HT-29 (cell line): Measurements from ENCODE around the gene CRADD. TPM values are rescaled to one million over a fixed set of nuclear protein-coding genes. Genes with fewer than 3 reads are reported as not detected.

Source experiments
- DNase-seq: peaks from one replicate; pipeline ENCODE4 v3.0.0-alpha.2; 2015; ENCODE audit warnings: low spot score
- total RNA-seq: library from RNA; depleted of rRNA; stranded (reverse); fragments of >200 nt; shearing (Covaris generic); gene quantifications from 2 replicates; pipeline ENCODE4 v1.2.3, GENCODE V29; 2014

Gene CRADD
- total RNA-seq, 1 experiment from 2014 or later = 12.0 TPM

GRCh38 chr12:93895089-93895445, 217.9 kb downstream of the CRADD start:
- DNase-seq = no peak

DNA sequence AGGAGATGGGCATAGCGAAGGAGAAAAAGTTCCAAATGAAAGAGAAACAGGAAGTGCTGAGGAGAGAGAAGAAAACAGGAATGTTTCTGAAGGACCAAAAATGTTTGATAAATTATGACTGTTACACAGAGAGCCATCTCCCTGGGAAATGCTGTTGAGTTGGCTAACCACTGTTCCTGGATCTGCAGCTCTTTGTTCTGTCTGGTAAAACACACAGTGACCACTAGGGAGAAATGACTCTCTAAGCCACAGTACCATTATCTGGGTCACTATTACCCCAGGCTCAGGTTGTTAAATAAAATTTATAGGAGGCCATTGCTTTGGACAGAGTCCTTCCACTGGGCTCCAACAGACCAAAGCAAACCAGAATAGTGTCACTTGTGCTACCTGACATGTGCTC, 219.3 kb downstream of the CRADD start:
- DNase-seq = no peak

- DNase-seq = no peak
Observed at GRCh38 chr12:93896952-93897351, 219.8 kb downstream of the CRADD start.

GRCh38 chr12:93901739-93902138, 224.6 kb downstream of the CRADD start:
- no peak for DNase-seq

GRCh38 chr12:93902192-93902591, 225.0 kb downstream of the CRADD start:
- no peak for DNase-seq

DNA sequence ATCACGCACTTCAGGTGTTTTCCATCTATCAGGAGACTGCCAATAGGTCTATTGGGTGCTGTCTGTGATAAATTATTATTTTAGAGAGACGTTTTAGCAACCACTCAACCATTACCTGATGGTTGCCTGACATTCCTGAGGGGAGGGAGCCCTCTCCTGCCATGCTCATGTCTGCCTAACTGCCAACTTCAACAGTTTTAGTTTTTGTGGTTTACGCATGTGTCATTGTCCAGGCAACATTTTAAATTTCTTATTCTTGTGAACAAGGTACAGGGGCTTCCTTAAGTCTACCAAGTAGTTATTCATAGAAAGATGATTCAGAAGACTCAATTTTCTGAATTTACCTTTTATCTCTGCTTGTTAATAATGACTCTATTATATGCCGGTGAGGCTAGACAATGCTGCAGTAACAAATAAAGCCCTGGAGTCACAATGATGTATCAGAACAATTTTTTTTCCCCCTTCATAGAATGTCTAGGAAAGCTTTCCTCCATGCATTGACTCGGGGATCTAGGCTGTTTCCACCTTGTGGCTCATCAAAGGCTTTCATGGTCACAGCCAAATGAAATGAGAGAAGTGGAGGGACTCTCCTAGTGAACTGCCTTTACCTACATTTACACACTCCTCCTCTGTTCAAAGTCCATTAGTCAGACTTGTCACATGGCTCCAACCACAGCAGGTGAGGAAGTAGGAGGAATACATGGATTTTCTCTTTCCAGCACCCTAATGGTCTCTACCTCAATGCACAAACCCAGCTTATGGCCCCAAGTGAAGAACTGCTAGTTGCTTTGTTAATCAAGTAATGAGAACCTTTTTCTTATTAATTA, 225.8 kb downstream of the CRADD start:
- peak; percentile 69 for DNase-seq

DNA sequence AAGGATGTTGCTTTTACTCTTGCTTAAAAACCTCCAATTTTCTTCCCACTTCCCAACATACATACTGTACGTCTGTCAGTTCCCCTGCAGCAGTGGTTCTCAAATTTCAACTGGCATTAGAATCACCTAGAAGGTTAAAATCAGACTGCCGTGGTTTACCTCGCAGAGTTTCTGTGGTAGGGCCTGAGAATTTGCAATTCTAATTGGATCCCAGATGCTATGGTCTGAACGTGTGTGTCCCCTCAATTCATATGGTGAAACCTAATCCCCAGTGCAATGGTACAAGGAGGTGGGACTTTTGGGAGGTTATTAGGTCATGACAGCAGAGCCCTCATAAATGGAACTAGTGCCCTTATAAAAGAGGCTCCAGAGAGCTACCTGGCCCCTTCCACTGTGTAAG, 226.9 kb downstream of the CRADD start:
- no peak for DNase-seq

DNA sequence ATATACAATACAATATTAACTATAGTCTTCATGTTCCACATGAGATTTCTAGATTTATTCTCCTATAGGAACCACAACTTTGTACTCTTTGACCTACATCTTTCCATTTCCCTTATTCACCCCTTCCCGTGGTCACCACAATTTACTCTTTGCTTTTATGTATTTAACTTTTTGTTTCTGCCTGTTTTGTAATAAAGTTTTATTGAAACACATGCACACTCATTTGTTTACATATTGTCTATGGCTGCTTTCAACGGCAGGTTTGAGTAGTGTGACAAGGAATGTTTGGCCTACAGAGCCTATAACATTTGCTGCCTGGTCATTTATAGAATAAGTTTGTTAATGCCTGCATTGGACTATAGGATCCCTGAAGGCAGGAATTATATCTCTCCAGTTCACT, 231.1 kb downstream of the CRADD start:
- no peak for DNase-seq

DNA sequence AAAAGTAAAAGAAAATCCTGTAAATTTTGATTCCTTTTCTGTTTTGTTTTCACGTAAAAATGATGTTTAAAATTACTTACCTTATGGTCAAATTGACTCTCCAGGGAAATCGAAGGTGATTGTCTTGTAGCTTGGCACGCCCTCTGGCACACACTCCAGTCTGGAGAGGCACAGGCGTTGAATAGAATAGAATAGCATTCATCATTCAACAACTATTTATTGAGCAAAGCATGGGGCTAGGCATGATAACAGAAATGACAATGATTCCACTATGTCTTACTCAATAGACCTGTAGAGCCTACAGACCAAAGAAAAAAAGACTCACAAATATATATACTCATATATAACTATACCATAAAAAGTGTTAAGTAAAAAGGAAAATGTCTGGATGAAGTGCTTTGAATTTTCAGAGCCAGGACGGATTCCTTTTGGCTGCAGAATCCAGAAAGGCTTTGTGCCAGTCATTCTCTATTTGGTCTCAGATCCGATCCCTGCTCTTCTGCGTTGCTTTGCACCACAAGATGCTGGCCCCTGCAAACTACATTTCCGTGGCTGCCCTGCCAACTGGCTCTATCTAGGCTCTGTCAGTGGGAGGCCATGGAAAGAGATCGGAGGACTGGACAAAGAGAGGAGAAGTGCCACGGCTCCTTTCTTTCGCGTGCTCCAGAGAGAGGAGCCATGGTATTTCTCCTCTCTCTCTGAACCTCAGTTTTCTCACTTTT, 231.8 kb downstream of the CRADD start:
- DNase-seq = no peak

- no peak for DNase-seq
Observed at GRCh38 chr12:93911396-93911795, 234.2 kb downstream of the CRADD start.

GRCh38 chr12:93912086-93912733, 235.0 kb downstream of the CRADD start:
- no peak for DNase-seq

DNA sequence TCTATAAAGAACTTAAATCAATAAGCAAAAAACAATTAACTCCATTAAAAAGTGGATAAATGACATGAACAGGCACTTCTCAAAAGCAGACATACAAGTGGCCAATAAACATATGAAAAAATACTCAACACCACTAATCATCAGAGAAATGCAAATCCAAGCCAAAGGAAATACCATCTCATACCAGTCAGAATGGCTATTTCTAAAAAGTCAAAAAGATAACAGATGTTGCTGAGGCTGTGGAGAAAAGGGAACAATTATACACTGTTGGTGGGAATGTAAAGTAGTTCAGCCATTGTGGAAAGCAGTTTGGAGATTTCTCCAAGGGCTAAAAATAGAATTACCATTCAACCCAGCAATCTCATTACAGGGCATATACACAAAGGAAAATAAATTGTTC, 236.7 kb downstream of the CRADD start:
- DNase-seq = no peak

GRCh38 chr12:93914281-93914680, 237.1 kb downstream of the CRADD start:
- no peak for DNase-seq

DNA sequence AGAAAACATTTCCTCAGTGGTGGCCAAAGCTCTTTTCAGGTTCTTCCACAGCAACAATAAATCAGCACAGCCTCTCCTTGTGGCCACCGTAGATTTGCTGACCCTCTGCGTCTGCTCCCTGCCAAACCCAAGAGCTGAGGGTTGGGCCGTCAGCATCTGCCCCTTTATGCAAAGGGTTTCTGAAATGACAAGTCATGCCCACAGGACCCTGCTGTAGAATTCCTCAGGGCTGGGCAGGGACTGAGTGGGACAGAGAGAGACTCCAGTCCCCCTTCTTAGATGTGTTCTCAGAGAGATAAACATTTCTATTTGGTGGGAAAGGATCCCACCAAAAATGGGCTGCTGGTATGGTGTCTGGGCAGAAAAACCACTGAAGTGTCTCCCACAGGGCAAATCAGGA, 238.2 kb downstream of the CRADD start:
- no peak for DNase-seq

- no peak for DNase-seq
Observed at GRCh38 chr12:93916402-93916801, 239.2 kb downstream of the CRADD start.

DNA sequence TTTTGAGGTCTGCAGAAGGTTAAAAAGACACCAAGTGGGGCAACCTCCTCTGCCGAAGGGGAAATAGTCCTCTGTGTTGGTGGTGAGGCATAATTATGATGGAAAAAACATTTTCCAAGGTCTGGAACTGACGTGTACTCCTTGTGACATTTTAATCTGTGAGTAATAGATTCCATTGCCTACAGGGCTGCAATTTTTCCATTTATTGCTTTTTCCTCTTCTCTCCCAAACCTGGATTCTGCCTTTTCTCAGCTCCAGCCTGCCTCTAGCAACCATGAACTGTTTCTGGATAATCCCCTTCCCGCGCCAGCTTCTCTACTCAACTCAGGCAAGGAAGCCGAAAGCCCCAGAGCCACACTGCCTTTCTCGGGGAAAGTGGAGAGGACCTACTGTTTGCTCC, 241.1 kb downstream of the CRADD start:
- no peak for DNase-seq

DNA sequence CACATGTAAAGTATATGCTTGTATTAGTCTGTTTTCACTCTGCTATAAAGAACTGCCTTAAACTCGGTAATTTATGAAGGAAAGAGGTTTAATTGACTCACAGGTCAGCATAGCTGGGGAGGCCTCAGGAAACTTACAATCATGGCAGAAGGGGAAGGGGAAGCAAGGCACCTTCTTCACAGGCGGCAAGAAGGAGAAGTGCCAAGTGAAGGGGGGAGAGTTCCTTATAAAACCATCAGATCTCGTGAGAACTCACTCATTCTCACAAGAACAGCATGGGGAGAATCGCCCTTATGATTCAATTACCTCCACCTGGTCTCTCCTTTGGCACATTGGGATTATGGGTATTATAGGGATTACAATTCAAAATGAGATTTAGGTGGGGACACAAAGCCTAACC, 241.7 kb downstream of the CRADD start:
- DNase-seq = no peak

GRCh38 chr12:93921521-93921920, 244.3 kb downstream of the CRADD start:
- DNase-seq = no peak

- peak; percentile 9 for DNase-seq
Observed at GRCh38 chr12:93922583-93923006, 245.4 kb downstream of the CRADD start.

DNA sequence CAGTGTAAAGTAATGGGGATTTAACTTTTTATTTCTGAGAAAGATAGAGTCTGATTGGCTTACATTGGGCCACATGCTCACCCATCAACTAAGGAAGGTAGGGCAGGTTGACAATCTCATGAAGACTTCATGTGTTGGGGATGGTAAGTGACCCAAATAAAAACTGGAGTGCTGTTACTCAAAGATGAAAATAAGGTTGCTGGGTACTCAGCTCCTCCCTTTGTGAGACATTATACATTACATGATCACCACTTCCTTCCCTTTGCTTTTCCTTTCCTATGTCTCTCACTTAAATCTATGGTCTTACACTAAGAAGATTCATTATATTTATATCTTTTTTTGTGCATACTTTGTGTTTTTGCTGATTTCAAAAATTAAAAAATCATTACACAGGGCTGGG, 247.2 kb downstream of the CRADD start:
- no peak for DNase-seq

- DNase-seq = no peak
Observed at GRCh38 chr12:93925585-93926205, 248.5 kb downstream of the CRADD start.

DNA sequence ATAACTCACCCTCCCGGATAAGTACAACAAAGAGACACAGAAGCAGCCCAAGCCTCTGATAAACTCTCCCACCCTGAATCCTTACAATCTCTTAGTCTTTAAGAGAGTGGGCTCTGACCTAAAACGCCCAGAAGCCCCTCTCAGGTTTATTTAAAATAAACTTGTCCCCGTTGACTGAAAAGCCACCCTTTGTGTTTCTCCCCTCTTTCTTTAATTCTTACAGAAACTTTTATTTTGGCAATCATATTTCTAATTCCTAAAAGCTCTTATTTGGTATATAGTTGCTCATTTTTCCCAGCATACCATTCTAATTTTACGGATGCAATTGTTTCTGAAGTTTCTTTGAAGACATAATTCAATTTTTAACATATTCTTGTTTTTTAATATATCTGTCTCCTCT, 249.1 kb downstream of the CRADD start:
- no peak for DNase-seq
